Epithelial cell of proximal tubule (primary cell): ENCODE results near the gene KCNJ6. TPM values are rescaled to one million over a fixed set of nuclear protein-coding genes. Genes with fewer than 3 reads are reported as not detected.

Source experiments
- DNase-seq: peaks from one replicate; pipeline ENCODE4 v3.0.0-alpha.2; 2011; ENCODE audit warnings: low read depth
- H3K4me3 ChIP-seq: 2 replicates; pipeline ENCODE4 v1.5.1; 2011; ENCODE audit warnings: low read depth, mild to moderate bottlenecking, low read length
- total RNA-seq: library from RNA; depleted of rRNA; stranded (reverse); fragments of >200 nt; gene quantifications from 2 replicates; pipeline ENCODE4 v1.2.3, GENCODE V29; 2015
- TF ChIP-seq, protein P1 (sequence below): conservative IDR thresholded peaks from 2 replicates; pipeline ENCODE4 v1.5.1; 2012; ENCODE audit warnings: low read depth, mild to moderate bottlenecking, low read length

KCNJ6 gene
- total RNA-seq, 1 donor from 2014 or later: under 0.01 TPM

DNA sequence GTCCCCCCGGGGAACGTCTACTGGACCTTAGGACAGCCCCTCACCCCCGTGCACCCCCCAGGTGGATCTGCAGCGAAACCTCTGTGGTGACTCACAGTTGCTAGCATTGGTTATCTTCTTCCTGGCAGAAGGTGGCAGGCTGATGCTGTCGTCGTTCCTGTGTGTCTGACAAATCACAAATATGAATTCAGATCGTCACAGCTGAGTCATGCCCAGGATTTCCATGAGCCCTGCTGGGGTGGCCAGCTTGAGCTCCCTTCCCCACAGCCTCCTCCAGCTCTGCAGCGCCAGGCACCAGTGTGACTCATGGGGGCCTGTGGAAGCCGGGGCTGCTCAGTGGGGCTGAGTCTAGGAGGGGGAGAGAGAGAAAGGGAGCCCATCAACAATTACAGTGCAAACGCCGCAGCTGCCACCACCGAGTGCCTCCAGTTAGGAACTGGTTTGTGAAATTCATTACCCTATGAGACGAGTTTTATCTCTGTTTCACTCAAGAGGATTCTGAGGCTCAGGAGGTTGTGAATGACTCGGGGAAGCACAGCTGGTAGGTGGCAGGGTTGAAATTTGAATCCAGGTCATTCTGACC lies 351.8 kb downstream of the KCNJ6 start:
- DNase-seq: peak; percentile 82
- TF ChIP-seq, protein P1, sequence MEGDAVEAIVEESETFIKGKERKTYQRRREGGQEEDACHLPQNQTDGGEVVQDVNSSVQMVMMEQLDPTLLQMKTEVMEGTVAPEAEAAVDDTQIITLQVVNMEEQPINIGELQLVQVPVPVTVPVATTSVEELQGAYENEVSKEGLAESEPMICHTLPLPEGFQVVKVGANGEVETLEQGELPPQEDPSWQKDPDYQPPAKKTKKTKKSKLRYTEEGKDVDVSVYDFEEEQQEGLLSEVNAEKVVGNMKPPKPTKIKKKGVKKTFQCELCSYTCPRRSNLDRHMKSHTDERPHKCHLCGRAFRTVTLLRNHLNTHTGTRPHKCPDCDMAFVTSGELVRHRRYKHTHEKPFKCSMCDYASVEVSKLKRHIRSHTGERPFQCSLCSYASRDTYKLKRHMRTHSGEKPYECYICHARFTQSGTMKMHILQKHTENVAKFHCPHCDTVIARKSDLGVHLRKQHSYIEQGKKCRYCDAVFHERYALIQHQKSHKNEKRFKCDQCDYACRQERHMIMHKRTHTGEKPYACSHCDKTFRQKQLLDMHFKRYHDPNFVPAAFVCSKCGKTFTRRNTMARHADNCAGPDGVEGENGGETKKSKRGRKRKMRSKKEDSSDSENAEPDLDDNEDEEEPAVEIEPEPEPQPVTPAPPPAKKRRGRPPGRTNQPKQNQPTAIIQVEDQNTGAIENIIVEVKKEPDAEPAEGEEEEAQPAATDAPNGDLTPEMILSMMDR: peak; percentile 15
- H3K4me3 ChIP-seq: peak overlapping the region; percentile 84

DNA sequence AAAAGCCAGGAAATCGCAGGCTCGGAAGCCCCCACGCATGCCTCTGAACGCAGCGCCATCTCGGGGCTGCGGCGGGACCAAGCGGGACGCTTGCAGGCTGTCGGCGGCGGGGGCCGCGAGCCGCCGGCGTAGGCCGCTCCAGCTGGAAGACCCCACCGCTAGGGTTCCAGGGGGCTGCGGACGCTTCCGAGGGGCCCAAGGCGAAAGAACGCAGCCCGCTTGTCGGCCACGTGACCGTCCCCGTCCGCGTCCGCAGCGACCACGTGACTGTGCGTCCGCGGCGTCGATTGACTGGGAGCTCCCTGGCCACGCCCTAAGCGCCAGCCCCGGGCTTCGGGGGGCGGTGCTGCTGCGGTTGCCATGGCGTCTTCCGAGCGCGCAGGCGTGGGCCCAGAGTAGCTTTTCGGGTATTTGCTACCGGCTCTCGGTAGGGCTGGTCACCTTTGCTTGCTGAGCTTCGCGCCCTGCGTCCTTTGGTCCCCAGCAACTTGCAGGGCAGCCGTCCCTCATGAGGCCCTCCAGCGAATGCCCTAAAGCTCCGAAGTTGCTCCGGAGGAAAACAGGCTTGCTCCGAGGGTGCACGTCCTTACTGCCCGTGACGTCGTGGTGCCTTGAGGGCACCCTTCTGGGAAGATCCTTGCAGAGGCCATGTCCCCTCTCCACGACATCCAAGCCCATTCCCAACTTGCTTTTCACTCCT lies 352.5 kb downstream of the KCNJ6 start:
- TF ChIP-seq, protein P1: peak; percentile 45
- H3K4me3 ChIP-seq: peak overlapping the region; percentile 84
- DNase-seq: no peak

DNA sequence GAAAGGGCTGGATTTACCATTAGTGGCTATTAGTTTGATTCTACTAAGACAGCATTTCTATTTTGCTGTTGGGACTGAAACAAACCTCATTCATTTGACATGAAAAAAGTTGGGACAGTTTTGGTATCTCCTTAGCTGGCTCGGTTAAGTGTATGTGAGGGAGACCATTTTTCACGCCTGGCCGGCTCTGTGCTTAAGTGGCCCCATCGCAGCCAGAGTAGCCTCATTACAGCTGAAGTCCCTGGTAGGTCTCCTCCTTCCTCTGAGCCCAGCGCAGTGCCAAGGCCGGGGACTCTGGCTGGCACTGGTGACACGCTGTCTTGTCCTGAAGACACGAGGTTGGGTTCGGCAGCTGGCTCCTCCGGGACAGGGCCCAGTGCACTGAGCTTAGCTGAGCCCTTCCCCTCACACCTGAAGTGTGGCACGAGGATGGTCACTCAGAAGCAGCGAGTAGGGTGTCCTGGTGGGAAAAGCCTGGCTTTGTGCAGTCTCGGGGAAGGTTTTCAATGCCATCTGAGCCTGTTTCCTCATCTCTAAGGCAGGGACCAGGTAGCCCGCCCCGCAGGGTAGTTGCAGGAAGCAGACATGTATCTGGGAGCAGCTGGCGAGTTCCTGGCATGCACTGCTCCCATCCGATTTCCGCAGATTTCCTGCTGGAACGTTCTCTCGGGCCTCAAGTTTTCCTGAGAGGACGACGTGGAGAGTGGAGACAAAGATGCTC lies 353.2 kb downstream of the KCNJ6 start:
- DNase-seq: no peak
- H3K4me3 ChIP-seq: peak overlapping the region; percentile 84
- TF ChIP-seq, protein P1: no peak

DNA sequence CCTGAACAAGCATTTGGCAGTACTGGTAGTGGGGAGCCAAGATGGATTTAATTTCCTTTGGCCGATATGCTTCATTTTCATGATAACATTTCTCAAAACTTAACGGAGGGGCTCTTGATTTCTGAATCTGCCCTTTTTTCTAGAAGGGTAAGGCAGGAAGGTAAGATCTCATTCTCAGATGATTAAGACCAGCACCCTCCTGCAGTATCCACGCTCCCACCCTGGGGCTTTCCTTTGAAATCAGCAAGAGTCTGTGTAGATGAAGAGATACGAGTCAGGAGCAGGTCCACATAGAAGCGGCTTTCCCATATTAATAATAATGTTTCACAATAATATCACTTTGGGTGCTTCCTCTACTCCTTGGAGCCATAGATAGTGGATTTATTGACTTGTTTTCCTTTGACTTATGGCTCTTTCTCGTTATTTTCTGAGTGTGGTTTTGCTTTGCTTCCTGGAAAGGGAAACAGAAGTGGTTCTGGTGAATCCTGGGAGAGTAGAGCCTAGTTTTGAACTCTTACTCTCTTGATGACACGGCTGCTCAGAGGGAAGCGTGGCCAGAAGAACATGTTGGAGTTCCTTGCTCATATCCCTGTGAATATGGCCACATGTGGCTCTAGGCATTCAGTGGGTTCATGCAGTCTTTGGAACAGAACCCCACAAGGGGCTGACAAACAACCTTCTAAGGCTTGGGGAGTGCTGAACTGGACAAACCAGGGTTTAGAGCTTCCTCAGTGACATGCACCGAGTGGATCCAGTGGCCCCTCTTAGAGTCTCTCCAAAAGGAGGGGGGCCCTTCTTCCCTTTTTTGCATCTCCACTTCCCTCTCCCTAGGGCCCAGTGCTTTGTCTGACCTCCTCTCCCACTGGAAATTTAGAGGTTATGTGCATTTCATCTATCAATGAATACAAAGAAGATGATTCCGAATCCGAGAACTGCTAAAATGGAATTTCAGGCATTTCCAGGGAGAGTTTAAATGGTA lies 354.0 kb downstream of the KCNJ6 start:
- TF ChIP-seq, protein P1: no peak
- DNase-seq: no peak
- H3K4me3 ChIP-seq: no peak overlapping the region

DNA sequence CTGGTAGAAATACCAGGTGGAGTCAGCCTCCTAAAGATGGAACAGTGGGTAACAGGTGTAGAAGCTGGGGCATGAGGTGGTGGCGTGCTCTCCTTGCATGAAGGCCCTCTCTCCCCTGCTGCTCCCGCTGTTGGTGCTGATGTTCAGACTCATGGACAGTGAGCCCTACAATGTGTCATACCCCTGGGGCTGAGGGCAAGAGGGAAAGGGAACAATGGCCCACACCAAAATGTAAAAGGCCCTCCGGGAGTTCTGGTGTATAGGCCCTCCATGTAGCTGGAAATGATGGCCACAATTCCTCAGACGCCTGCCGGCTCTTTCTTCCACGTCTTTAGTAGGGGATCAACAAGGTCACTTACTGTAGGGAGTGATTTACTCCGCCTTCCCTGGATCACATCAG lies 354.8 kb downstream of the KCNJ6 start:
- DNase-seq: no peak
- no peak overlapping the region for H3K4me3 ChIP-seq
- TF ChIP-seq, protein P1: no peak

DNA sequence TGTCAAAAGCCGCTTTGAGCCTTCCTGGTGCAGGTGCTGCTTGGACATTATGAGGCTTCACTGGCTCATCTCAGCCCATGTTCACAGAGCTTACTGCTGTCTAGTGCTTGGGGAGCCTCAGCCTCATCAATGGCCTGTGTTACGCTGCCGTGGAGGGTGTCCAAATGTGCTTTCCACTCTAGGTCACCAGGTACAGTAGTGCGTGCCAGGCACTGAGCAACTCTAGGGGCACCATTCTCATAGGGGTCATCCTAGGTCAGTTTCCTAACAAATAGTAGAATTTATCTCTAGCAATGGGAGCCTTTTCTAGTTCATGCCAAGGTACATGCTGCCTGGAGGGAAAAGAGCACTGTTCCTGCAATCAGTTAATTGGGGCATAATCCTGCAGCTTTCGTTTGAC lies 355.9 kb downstream of the KCNJ6 start:
- no peak for DNase-seq
- H3K4me3 ChIP-seq: no peak overlapping the region
- TF ChIP-seq, protein P1: no peak
